Stimulated activated CD4-positive, alpha-beta T cell treated with anti-CD3 and anti-CD28 coated beads, Interleukin-12 subunit alpha, Interleukin-12 subunit beta, amount 100 ng/mL, for 24 hours (primary cell): ENCODE data around the gene OSER1.
"Not testable (repeated sequence)": the region's sequence is repeated elsewhere in the genome, so short reads cannot be mapped to it uniquely, and the experiment has no call there.

Experiments used
- DNase-seq, 2 experiments: peaks; one replicate each; pipeline ENCODE4 v3.0.0-alpha.2; 2020; ENCODE audit warnings: low read depth in 2 of 2

OSER1 gene

GRCh38 chr20:44210406-44211176 is at the start of gene OSER1:
TSS of gene OSER1 (minus strand) at chr20:44210771. CDS start at chr20:44206957, 3,814 bp downstream.
- DNase-seq: peak; percentile 96

GRCh38 chr20:44258226-44258890 is 47.8 kb upstream of the OSER1 start:
- no peak for DNase-seq

GRCh38 chr20:44256961-44257360 is 46.4 kb upstream of the OSER1 start:
- no peak for DNase-seq

- DNase-seq: no peak
These were observed 45.4 kb upstream of the OSER1 start for GRCh38 chr20:44255942-44256341.

- no peak for DNase-seq
These were observed 43.5 kb upstream of the OSER1 start for GRCh38 chr20:44254073-44254472.

GRCh38 chr20:44253528-44253927 is 43.0 kb upstream of the OSER1 start:
- no peak for DNase-seq

GRCh38 chr20:44251284-44251683 is 40.7 kb upstream of the OSER1 start:
- no peak for DNase-seq

GRCh38 chr20:44248410-44248759 is 37.8 kb upstream of the OSER1 start:
- DNase-seq: no peak

- peak in 1 of 2 experiments; percentile 22 for DNase-seq
These were observed 37.2 kb upstream of the OSER1 start for GRCh38 chr20:44247586-44248409.

GRCh38 chr20:44247131-44247571 is 36.6 kb upstream of the OSER1 start, which contains the start of gene GDAP1L1:
TSS of gene GDAP1L1 (plus strand) at chr20:44247308. CDS start at chr20:44247335, 27 bp downstream.
- DNase-seq: no peak

- no peak for DNase-seq
These were observed 35.4 kb upstream of the OSER1 start for GRCh38 chr20:44245977-44246376.

- no peak for DNase-seq
These were observed 31.2 kb upstream of the OSER1 start for GRCh38 chr20:44241796-44242195.

- DNase-seq: not testable (repeated sequence)
These were observed 26.3 kb upstream of the OSER1 start for GRCh38 chr20:44236840-44237239.

GRCh38 chr20:44235702-44236101 is 25.1 kb upstream of the OSER1 start:
- DNase-seq: no peak

- no peak for DNase-seq
These were observed 24.2 kb upstream of the OSER1 start for GRCh38 chr20:44234566-44235317.

- DNase-seq: no peak
These were observed 23.0 kb upstream of the OSER1 start for GRCh38 chr20:44233436-44234016.

- not testable (repeated sequence) for DNase-seq
These were observed 21.9 kb upstream of the OSER1 start for GRCh38 chr20:44232469-44232856.

- DNase-seq: no peak
These were observed 21.3 kb upstream of the OSER1 start for GRCh38 chr20:44231713-44232468.

- no peak for DNase-seq
These were observed 20.6 kb upstream of the OSER1 start for GRCh38 chr20:44231193-44231592.

GRCh38 chr20:44228465-44229258 is 18.1 kb upstream of the OSER1 start:
- DNase-seq: no peak
